ENCODE measurements around the gene HSFX1.

DNA sequence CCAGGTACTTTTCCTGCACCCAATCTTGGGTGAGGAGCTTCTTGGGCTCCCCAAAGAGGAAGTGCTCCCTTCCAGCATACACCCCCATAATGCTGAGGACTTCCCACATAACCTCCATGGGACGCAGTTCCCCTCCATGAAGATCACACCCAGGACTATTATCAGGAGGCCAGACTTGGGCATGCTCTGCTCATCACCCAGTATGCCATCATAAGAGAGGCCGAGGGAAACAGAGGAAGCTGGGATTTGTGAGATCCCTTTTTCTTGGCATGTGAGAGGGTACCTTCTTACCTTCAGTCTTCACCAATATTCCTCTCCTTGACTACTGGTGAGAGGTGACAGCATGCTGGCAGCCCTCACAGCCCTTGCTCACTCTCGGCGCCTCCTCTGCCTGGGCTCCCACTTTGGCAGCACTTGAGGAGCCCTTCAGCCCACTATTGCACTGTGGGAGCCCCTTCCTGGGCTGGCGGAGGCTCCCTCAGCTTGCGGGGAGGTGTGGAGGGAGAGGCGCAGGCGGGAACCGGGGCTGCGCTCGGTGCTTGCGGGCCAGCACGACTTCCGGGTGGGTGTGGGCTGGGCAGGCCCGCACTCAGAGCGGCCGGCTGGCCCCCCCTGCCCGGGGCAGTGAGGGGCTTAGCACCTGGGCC is 15.7 kb upstream of the HSFX1 start:
- no peak for TF ChIP-seq SIX5 (IDR thresholded peaks at IDR 0.05; ENCODE audit: low read depth, low read length)
- TF ChIP-seq, protein P1, sequence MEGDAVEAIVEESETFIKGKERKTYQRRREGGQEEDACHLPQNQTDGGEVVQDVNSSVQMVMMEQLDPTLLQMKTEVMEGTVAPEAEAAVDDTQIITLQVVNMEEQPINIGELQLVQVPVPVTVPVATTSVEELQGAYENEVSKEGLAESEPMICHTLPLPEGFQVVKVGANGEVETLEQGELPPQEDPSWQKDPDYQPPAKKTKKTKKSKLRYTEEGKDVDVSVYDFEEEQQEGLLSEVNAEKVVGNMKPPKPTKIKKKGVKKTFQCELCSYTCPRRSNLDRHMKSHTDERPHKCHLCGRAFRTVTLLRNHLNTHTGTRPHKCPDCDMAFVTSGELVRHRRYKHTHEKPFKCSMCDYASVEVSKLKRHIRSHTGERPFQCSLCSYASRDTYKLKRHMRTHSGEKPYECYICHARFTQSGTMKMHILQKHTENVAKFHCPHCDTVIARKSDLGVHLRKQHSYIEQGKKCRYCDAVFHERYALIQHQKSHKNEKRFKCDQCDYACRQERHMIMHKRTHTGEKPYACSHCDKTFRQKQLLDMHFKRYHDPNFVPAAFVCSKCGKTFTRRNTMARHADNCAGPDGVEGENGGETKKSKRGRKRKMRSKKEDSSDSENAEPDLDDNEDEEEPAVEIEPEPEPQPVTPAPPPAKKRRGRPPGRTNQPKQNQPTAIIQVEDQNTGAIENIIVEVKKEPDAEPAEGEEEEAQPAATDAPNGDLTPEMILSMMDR (IDR thresholded peaks at IDR 0.05; ENCODE audit: control extremely low read depth in 1 of 3, insufficient read depth in 1 of 3, low read depth in 1 of 3, low read length in 3 of 3) = no peak
- TF ChIP-seq RAD21 (IDR thresholded peaks at IDR 0.05 in 1 of 2, conservative IDR thresholded peaks at IDR 0.05 in 1 of 2; ENCODE audit: low read depth in 2 of 2, low read length in 2 of 2) = no peak
- TF ChIP-seq SRF (IDR thresholded peaks at IDR 0.05; ENCODE audit: low read depth, low read length) = no peak
